BLaER1 (cell line): ENCODE results near the gene RLBP1.
"Not testable (repeated sequence)": the region's sequence is repeated elsewhere in the genome, so short reads cannot be mapped to it uniquely, and the experiment has no call there.

Experiments used
- H3K27ac ChIP-seq: shearing (Covaris generic); formaldehyde crosslinking; 2 replicates; pipeline ENCODE4 v1.8.1; 2022
- H3K27me3 ChIP-seq: shearing (Covaris generic); formaldehyde crosslinking; 2 replicates; pipeline ENCODE4 v1.8.1; 2022
- H3K36me3 ChIP-seq: shearing (Covaris generic); formaldehyde crosslinking; 2 replicates; pipeline ENCODE4 v1.8.1; 2022
- H3K4me1 ChIP-seq: shearing (Covaris generic); formaldehyde crosslinking; 2 replicates; pipeline ENCODE4 v1.8.1; 2022
- H3K4me2 ChIP-seq: shearing (Covaris generic); formaldehyde crosslinking; 2 replicates; pipeline ENCODE4 v1.8.1; 2022
- H3K4me3 ChIP-seq: shearing (Covaris generic); formaldehyde crosslinking; 2 replicates; pipeline ENCODE4 v1.8.1; 2022
- H3K9ac ChIP-seq: shearing (Covaris generic); formaldehyde crosslinking; 2 replicates; pipeline ENCODE4 v1.8.1; 2022
- H3K9me3 ChIP-seq: shearing (Covaris generic); formaldehyde crosslinking; 2 replicates; pipeline ENCODE4 v1.8.1; 2022
- H4K20me1 ChIP-seq: shearing (Covaris generic); formaldehyde crosslinking; 2 replicates; pipeline ENCODE4 v1.8.1; 2022
- Cebpa-rat ChIP-seq: shearing (Covaris generic); IDR thresholded peaks from 2 replicates; pipeline ENCODE4 v1.8.1; 2022

The RLBP1 gene

DNA sequence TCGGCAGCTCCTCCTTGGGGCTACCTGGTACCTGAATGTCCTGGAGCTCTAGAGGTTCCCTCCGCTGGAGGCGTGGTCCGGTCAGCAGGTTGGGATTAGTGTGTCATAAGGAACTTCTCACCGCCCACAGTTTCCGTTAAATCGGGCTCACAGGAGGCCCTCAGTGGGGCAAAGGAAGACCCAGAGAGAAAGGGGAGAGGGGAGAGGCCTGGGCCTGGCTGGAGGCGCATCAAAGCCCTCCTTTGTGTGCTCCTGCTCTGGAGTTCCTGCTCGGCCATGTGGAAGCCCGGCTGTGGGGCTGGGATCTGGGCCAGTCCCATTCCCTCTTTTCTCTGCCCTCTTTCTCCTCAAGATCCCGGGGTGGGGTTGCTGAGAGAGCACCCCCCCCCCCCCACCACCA, at the start of gene RLBP1:
TSS of gene RLBP1 (minus strand) at position 37 of the 400 bp plus-strand sequence. CDS start 2,604 bp downstream, outside the sequence.
- TF ChIP-seq Cebpa-rat: no peak
- no peaks in the 10 kb centered on the region for H3K9me3 ChIP-seq
- H3K9ac ChIP-seq: no peak within 1 kb of the TSS
- no peaks in the 10 kb centered on the region for H3K27me3 ChIP-seq
- H3K36me3 ChIP-seq: no peaks in the 10 kb centered on the region
- H3K27ac ChIP-seq: no peak within 1 kb of the TSS
- no peak within 1 kb of the TSS for H3K4me3 ChIP-seq
- H3K4me2 ChIP-seq: no peak within 1 kb of the TSS
- H4K20me1 ChIP-seq: no peaks in the 10 kb centered on the region
- H3K4me1 ChIP-seq: no peaks in the 10 kb centered on the region

DNA sequence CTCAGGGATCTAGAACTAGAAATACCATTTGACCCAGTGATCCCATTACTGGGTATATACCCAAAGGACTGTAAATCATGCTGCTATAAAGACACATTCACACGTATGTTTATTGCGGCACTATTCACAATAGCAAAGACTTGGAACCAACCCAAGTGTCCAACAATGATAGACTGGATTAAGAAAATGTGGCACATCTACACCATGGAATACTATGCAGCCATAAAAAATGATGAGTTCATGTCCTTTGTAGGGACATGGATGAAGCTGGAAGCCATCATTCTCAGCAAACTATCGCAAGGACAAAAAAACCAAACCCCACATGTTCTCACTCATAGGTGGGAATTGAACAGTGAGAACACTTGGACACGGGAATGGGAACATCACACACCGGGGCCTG, 28.8 kb upstream of the RLBP1 start:
- H3K36me3 ChIP-seq: peaks cover 70% of the 10 kb centered on the region
- not testable (repeated sequence) for H3K9ac ChIP-seq, H3K4me3 ChIP-seq, H4K20me1 ChIP-seq, H3K27ac ChIP-seq, H3K27me3 ChIP-seq, H3K4me2 ChIP-seq
- peaks cover 15% of the 10 kb centered on the region for H3K4me1 ChIP-seq
- H3K9me3 ChIP-seq: peaks cover 10% of the 10 kb centered on the region; the same call in 1 of the 2 replicates

DNA sequence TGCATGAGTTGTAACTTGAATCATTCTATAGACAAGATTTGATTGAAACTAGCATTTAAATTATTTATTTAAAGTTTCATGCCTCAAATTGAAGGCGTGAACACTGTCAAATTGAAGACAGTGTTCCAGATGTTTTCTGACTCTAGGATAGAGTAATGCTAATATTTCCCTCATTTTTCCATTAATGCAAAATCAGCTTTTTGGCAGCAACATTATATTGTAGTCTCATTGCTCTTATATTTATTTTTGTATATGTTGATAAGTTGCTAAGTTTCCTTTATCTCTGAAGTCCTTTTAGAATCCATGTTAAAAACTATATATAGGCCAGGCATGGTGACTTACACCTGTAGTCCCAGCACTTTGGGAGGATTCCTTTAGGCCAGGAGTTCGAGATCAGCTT, 27.2 kb upstream of the RLBP1 start:
- Histone ChIP-seq H3K27me3 (no peaks in the 10 kb centered on the region), H3K4me1 (peaks cover 22% of the 10 kb centered on the region), H3K4me2 (no peak overlapping the region), H3K36me3 (peaks cover 55% of the 10 kb centered on the region), H3K4me3 (no peak overlapping the region), H3K9me3 (peaks cover 10% of the 10 kb centered on the region; the same call in 1 of the 2 replicates), H3K27ac (no peak overlapping the region), H4K20me1 (peaks cover 10% of the 10 kb centered on the region; the same call in 1 of the 2 replicates), H3K9ac (no peak overlapping the region)
- TF ChIP-seq Cebpa-rat: no peak

DNA sequence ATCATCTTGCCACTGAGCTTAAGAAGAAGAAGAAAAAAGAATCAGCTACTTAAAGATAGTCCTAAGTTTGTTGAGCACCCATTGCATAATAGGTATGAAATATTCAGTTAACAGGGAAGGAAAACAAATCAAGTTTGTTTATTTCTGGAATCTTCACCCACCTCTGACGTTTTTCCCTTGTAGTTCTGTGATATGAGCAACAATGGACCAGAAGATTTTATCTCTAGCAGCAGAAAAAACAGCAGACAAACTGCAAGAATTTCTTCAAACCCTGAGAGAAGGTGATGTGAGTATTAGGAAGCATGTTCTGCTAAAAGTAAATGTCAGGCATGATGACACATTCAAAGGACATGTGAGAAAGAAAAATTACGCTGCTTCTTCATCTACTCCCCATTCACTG, 26.1 kb upstream of the RLBP1 start:
- H3K27me3 ChIP-seq: no peaks in the 10 kb centered on the region
- H3K36me3 ChIP-seq: peaks cover 45% of the 10 kb centered on the region
- TF ChIP-seq Cebpa-rat: no peak
- H3K4me2 ChIP-seq: no peak overlapping the region
- H3K27ac ChIP-seq: no peak overlapping the region
- peaks cover 10% of the 10 kb centered on the region; the same call in 1 of the 2 replicates for H3K9me3 ChIP-seq
- no peak overlapping the region for H3K4me3 ChIP-seq
- H3K4me1 ChIP-seq: peaks cover 29% of the 10 kb centered on the region
- peaks cover 10% of the 10 kb centered on the region; the same call in 1 of the 2 replicates for H4K20me1 ChIP-seq
- H3K9ac ChIP-seq: no peak overlapping the region

DNA sequence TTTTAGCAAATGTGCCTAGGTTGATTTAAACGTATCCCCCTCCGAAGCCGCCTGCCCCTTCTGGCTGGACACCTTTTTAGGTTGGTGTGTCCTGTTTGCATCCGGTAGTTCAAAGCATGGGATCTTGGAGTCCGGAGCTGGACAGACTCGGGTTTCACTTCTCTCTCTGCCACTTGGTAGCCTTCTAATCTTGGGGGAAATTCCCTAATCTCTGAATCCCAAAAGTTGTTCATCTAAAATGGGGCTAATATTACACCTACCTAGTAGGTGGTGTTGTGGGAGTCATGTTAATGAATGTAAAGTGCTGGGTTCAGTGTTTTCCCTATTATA, 23.2 kb upstream of the RLBP1 start:
- H3K9me3 ChIP-seq: peaks cover 13% of the 10 kb centered on the region; the same call in 1 of the 2 replicates
- peak overlapping the region; percentile 68 for H3K27ac ChIP-seq
- H3K4me2 ChIP-seq: peak overlapping the region; percentile 86
- peak overlapping the region; percentile 81 for H3K9ac ChIP-seq
- no peak for TF ChIP-seq Cebpa-rat
- H3K27me3 ChIP-seq: no peaks in the 10 kb centered on the region
- H4K20me1 ChIP-seq: peaks cover 10% of the 10 kb centered on the region; the same call in 1 of the 2 replicates
- H3K36me3 ChIP-seq: peaks cover 22% of the 10 kb centered on the region
- peak overlapping the region; percentile 90 for H3K4me3 ChIP-seq
- H3K4me1 ChIP-seq: peaks cover 29% of the 10 kb centered on the region

DNA sequence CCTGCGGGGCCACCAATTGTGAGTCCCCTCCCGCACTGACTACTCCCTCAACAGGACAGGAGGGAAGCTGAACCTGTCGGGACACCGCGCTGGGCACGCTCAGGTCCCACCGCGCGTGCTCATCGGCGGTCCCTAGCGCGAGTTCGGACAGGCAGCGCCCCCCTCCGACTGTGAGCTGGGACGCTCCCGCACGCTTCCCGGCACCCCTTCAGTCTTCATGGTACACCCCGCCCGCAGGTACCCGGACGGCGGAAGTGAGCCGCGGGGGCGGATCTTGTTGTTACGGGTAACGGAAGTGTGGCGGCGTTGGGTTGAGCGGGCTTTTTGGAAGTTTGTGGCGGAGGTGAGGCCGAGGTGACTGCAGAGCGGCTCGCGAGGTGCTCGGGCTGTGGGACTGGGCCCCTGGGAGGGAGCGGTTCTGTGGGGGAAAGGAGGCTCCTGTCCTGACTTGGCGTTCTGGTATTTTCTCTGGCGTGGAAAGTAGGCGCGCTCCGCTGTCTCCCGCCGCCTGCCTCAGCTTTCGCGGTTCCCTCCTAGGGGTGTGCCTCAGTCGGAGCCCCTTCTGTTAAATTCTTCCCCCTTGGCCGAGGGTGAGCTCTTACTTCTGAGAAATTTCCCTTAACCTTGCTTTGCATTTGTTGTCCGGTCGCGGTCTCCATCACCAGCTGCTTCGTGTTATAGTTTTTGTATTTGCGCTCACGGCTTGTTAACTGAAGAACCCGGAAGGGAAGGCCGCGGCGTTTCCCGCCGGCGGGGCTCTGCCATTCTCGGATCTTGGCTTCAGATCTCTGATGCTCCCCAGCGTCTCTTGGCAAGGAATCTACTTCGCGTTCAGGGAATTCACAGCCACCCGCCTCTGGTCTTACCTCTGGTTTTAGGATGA, 22.6 kb upstream of the RLBP1 start, which contains the start of gene FANCI:
TSS of gene FANCI (plus strand) at position 289 of the 883 bp plus-strand sequence. CDS start 3,669 bp downstream, outside the sequence.
- Histone ChIP-seq H3K36me3 (peaks cover 16% of the 10 kb centered on the region), H4K20me1 (peaks cover 10% of the 10 kb centered on the region; the same call in 1 of the 2 replicates), H3K4me3 (peak within 1 kb of the TSS; percentile 90), H3K27ac (peak within 1 kb of the TSS; percentile 68), H3K9ac (peak within 1 kb of the TSS; percentile 81), H3K27me3 (no peaks in the 10 kb centered on the region), H3K4me1 (peaks cover 29% of the 10 kb centered on the region), H3K9me3 (peaks cover 6% of the 10 kb centered on the region; the same call in 1 of the 2 replicates), H3K4me2 (peak within 1 kb of the TSS; percentile 86)
- no peak for TF ChIP-seq Cebpa-rat

DNA sequence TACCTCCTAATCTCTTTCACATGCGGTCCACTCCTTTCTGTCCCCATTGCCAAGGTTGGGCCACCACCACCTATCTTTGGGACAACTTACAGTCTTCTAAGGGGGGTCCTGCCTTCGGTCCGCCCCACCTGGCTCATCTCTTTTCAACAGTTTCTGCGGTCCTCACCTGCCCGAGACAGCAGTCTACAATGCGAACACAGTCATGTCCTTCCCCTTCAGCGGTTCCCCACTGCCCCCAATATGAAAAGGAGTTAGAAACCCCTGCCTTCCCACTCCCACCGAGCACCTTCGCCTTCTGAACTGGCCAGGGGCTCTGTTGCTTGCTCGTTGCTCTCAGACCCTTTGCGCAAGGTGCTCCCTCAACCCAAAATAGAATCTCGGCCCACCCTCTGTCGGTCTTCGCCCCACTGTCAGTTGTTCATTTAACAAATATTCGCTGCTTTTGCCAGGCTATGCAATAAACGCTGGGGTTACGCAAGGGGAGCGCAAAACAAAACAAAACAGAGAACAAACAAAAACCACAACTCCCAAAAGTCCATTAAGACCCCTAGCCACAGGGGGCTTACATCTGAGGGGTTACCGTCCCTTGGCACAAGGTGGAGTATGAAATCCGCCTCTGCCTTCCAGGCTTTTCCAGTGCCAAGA, 21.8 kb upstream of the RLBP1 start:
- H3K9ac ChIP-seq: peak overlapping the region; percentile 81
- peak overlapping the region; percentile 90 for H3K4me3 ChIP-seq
- peaks cover 10% of the 10 kb centered on the region; the same call in 1 of the 2 replicates for H4K20me1 ChIP-seq
- H3K27ac ChIP-seq: peak overlapping the region; percentile 68
- no peaks in the 10 kb centered on the region for H3K27me3 ChIP-seq
- H3K4me1 ChIP-seq: peaks cover 29% of the 10 kb centered on the region
- 0 out of 2 replicates have a peak, but pooled peaks cover 3% of the 10 kb centered on the region for H3K9me3 ChIP-seq
- H3K4me2 ChIP-seq: peak overlapping the region; percentile 86
- peaks cover 8% of the 10 kb centered on the region for H3K36me3 ChIP-seq
- peak; percentile 79 for TF ChIP-seq Cebpa-rat

DNA sequence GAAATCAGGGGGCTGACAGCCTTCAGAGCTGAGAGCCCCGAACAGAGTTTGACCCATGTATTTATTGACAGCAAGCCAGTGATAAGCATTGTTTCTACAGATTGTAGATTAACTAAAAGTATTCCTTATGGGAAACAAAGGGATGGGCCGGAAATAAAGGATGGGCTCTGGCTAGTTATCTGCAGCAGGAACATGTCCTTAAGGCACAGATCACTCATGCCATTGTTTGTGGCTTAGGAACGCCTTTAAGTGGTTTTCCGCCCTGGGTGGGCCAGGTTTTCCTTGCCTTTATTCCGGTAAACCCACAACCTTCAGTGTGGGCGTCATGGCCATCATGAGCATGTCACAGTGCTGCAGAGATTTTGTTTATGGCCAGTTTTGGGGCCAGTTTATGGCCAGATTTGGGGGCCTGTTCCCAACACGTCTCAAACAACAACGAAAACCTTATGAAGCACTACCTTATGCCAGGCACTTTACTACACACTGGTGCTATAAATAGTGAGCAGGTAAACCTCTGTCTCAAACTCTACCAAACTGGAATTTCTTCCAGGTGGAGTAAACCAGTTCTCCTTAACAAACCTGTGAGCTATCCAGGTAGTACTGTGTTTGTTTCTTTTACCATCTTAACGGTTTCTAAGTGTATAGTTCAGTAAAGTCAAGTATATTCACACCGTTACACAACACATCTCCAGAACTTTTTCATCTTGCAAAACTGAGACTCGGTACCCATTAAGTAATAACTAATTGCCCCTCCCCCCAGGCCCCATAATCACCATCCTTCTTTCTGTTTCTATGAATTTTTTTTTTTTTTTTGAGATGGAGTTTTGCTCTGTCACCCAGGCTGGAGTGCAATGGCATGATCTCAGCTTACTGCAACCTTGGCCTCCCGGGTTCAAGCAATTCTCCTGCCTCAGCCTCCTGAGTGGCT, 18.8 kb upstream of the RLBP1 start:
- H3K4me2 ChIP-seq, H3K36me3 ChIP-seq, H3K27ac ChIP-seq, H3K9ac ChIP-seq, H3K9me3 ChIP-seq, H3K27me3 ChIP-seq, H4K20me1 ChIP-seq, H3K4me3 ChIP-seq: not testable (repeated sequence)
- peak; percentile 24; the same call in 1 of the 2 replicates for TF ChIP-seq Cebpa-rat
- H3K4me1 ChIP-seq: peaks cover 14% of the 10 kb centered on the region

DNA sequence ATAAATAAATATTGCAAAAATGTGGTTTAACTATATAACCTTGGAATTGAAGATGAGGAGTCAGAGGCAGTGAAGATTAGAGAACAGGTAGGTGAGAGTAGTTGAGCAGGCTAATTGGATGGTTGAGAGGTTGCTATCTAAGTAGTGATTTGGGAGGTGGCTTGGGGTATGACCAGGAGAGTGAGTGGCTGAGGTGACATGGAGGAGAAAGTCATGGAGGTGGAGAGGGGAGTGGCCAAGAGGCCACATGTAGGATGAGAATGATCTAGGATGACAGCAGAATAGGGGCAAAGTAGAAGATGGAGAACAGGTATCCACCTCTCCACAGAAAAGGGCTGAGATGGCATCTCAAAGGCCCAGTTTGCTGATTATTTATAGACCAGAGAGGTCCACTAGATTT, 10.5 kb upstream of the RLBP1 start:
- H3K9ac ChIP-seq: no peak overlapping the region
- no peaks in the 10 kb centered on the region for H3K9me3 ChIP-seq
- TF ChIP-seq Cebpa-rat: no peak
- no peak overlapping the region for H3K4me2 ChIP-seq
- H3K27ac ChIP-seq: no peak overlapping the region
- H3K36me3 ChIP-seq: no peaks in the 10 kb centered on the region
- H3K4me1 ChIP-seq: peaks cover 11% of the 10 kb centered on the region; the same call in 1 of the 2 replicates
- no peak overlapping the region for H3K4me3 ChIP-seq
- no peaks in the 10 kb centered on the region for H4K20me1 ChIP-seq
- H3K27me3 ChIP-seq: no peaks in the 10 kb centered on the region
